ENCODE results near the gene PCBP3.
"Not testable (repeated sequence)": the region's sequence is repeated elsewhere in the genome, so short reads cannot be mapped to it uniquely, and the experiment has no call there.

PCBP3 gene

GRCh38 chr21:45947716-45948255, 304.3 kb downstream of the PCBP3 start:
- no peak for DNase-seq (ENCODE audit: low read depth)

GRCh38 chr21:45948576-45949141, 305.1 kb downstream of the PCBP3 start:
- no peak for DNase-seq (ENCODE audit: low read depth)

- no peak for DNase-seq (ENCODE audit: low read depth)
Observed at GRCh38 chr21:45949928-45950739, 306.6 kb downstream of the PCBP3 start.

- DNase-seq (ENCODE audit: low read depth) = no peak
Observed at GRCh38 chr21:45950740-45951515, 307.4 kb downstream of the PCBP3 start.

GRCh38 chr21:45951676-45952075, 308.2 kb downstream of the PCBP3 start:
- no peak for DNase-seq (ENCODE audit: low read depth)

- not testable (repeated sequence) for DNase-seq (ENCODE audit: low read depth)
Observed at GRCh38 chr21:45952527-45952926, 309.0 kb downstream of the PCBP3 start.

GRCh38 chr21:45952974-45953373, 309.4 kb downstream of the PCBP3 start:
- DNase-seq (ENCODE audit: low read depth) = no peak

- DNase-seq (ENCODE audit: low read depth) = no peak
Observed at GRCh38 chr21:45954261-45954660, 310.7 kb downstream of the PCBP3 start.

GRCh38 chr21:45954921-45955320, 311.4 kb downstream of the PCBP3 start:
- no peak for DNase-seq (ENCODE audit: low read depth)

GRCh38 chr21:45957551-45957950, 314.0 kb downstream of the PCBP3 start:
- no peak for DNase-seq (ENCODE audit: low read depth)

GRCh38 chr21:45957981-45958600, 314.6 kb downstream of the PCBP3 start:
- DNase-seq (ENCODE audit: low read depth) = no peak

- no peak for DNase-seq (ENCODE audit: low read depth)
Observed at GRCh38 chr21:45959182-45959581, 315.7 kb downstream of the PCBP3 start.

GRCh38 chr21:45959779-45960390, 316.4 kb downstream of the PCBP3 start:
- no peak for DNase-seq (ENCODE audit: low read depth)

GRCh38 chr21:45961408-45961807, 317.9 kb downstream of the PCBP3 start:
- DNase-seq (ENCODE audit: low read depth) = not testable (repeated sequence)

- no peak for DNase-seq (ENCODE audit: low read depth)
Observed at GRCh38 chr21:45962531-45963231, 319.2 kb downstream of the PCBP3 start.

GRCh38 chr21:45963232-45963570, 319.7 kb downstream of the PCBP3 start:
- DNase-seq (ENCODE audit: low read depth) = no peak

- no peak for DNase-seq (ENCODE audit: low read depth)
Observed at GRCh38 chr21:45964649-45965048, 321.1 kb downstream of the PCBP3 start.

- no peak for DNase-seq (ENCODE audit: low read depth)
Observed at GRCh38 chr21:45965084-45965809, 321.7 kb downstream of the PCBP3 start.

GRCh38 chr21:45966791-45967394, 323.4 kb downstream of the PCBP3 start:
- no peak for DNase-seq (ENCODE audit: low read depth)
